Progenitor cell of endocrine pancreas (in vitro differentiated cells): ENCODE measurements around the gene CLDN14. TPM values are rescaled to one million over a fixed set of nuclear protein-coding genes. Genes with fewer than 3 reads are reported as not detected.

ENCODE experiments used
- DNase-seq: peaks from one replicate; pipeline ENCODE4 v3.0.0; 2021; ENCODE audit warnings: low spot score; ENCODE audit not compliant: unreplicated experiment
- H3K27ac Mint-ChIP-seq: 2 replicates; pipeline ENCODE4 v1.8.0; 2021; ENCODE audit warnings: mild to moderate bottlenecking, moderate library complexity, mixed read lengths
- H3K27me3 Mint-ChIP-seq: 2 replicates; pipeline ENCODE4 v1.8.0; 2021; ENCODE audit warnings: mixed read lengths
- H3K36me3 Mint-ChIP-seq: 2 replicates; pipeline ENCODE4 v1.8.0; 2022; ENCODE audit warnings: mixed read lengths; ENCODE audit not compliant: insufficient read depth
- H3K4me1 Mint-ChIP-seq: 2 replicates; pipeline ENCODE4 v1.8.0; 2021; ENCODE audit warnings: low read depth, mixed read lengths
- H3K4me3 Mint-ChIP-seq: 2 replicates; pipeline ENCODE4 v1.8.0; 2021; ENCODE audit warnings: low read depth, mild to moderate bottlenecking, moderate library complexity, mixed read lengths
- H3K9me3 Mint-ChIP-seq: 2 replicates; pipeline ENCODE4 v1.8.0; 2021; ENCODE audit warnings: low read depth, mixed read lengths
- total RNA-seq: library from RNA; stranded (reverse); gene quantifications from 2 replicates; pipeline ENCODE4 v1.2.1, GENCODE V29; 2021
- TF ChIP-seq, protein P1 (sequence below): fragments of 200-600 bp; sonication (generic); IDR thresholded peaks from one replicate; pipeline ENCODE4 v1.5.0; 2021; ENCODE audit warnings: antibody characterized with exemption, mild to moderate bottlenecking; ENCODE audit not compliant: unreplicated experiment

Gene CLDN14
- total RNA-seq, 1 donor from 2014 or later: not detected

GRCh38 chr21:36471254-36471723 is 8.6 kb downstream of the CLDN14 start:
- Mint-ChIP-seq H3K27ac (no peak overlapping the region), H3K4me3 (no peak overlapping the region), H3K27me3 (peaks cover 8% of the 10 kb centered on the region), H3K4me1 (peaks cover 2% of the 10 kb centered on the region), H3K9me3 (peaks cover 4% of the 10 kb centered on the region), H3K36me3 (no peaks in the 10 kb centered on the region)
- TF ChIP-seq, protein P1, sequence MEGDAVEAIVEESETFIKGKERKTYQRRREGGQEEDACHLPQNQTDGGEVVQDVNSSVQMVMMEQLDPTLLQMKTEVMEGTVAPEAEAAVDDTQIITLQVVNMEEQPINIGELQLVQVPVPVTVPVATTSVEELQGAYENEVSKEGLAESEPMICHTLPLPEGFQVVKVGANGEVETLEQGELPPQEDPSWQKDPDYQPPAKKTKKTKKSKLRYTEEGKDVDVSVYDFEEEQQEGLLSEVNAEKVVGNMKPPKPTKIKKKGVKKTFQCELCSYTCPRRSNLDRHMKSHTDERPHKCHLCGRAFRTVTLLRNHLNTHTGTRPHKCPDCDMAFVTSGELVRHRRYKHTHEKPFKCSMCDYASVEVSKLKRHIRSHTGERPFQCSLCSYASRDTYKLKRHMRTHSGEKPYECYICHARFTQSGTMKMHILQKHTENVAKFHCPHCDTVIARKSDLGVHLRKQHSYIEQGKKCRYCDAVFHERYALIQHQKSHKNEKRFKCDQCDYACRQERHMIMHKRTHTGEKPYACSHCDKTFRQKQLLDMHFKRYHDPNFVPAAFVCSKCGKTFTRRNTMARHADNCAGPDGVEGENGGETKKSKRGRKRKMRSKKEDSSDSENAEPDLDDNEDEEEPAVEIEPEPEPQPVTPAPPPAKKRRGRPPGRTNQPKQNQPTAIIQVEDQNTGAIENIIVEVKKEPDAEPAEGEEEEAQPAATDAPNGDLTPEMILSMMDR: no peak
- DNase-seq: no peak

- no peak for DNase-seq
- H3K9me3 Mint-ChIP-seq: peaks cover 4% of the 10 kb centered on the region
- no peak overlapping the region for H3K27ac Mint-ChIP-seq
Observed at GRCh38 chr21:36470294-36470693, 9.6 kb downstream of the CLDN14 start.

DNA sequence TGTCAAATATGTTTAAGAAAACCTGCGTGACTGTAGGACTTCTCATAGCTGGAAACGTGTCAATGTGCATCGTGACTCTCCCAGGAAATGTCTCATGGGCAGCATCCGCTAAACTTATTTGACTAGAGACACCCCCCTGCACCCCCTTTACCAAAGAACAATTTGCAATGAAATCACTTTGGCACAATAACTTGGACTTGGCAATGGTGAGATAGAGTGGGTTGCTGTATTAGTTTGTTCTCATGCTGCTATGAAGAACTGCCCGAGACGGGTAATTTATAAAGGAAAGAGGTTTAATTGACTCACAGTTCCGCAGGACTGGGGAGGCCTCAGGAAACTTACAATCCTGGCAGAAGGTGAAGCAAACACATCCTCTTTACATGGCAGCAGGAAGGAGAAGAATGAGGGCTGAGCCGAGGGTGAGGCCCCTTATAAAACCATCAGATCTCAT is 13.8 kb downstream of the CLDN14 start:
- Mint-ChIP-seq H3K4me1 (peaks cover 5% of the 10 kb centered on the region), H3K27ac (no peak overlapping the region), H3K36me3 (no peaks in the 10 kb centered on the region), H3K9me3 (no peaks in the 10 kb centered on the region), H3K27me3 (peaks cover 8% of the 10 kb centered on the region), H3K4me3 (no peak overlapping the region)
- no peak for DNase-seq
- TF ChIP-seq, protein P1: no peak

More at GRCh38 chr21:36470294-36470693, 9.6 kb downstream of the CLDN14 start:
- Mint-ChIP-seq H3K27me3 (peaks cover 8% of the 10 kb centered on the region), H3K4me1 (peaks cover 3% of the 10 kb centered on the region), H3K4me3 (no peak overlapping the region), H3K36me3 (no peaks in the 10 kb centered on the region)
- TF ChIP-seq, protein P1: no peak

- no peak for DNase-seq
- TF ChIP-seq, protein P1: no peak
- Mint-ChIP-seq H3K9me3 (no peaks in the 10 kb centered on the region), H3K4me1 (peaks cover 3% of the 10 kb centered on the region), H3K27me3 (peaks cover 8% of the 10 kb centered on the region), H3K36me3 (no peaks in the 10 kb centered on the region), H3K27ac (no peak overlapping the region), H3K4me3 (no peak overlapping the region)
Observed at GRCh38 chr21:36465478-36465877, 14.4 kb downstream of the CLDN14 start.

- Mint-ChIP-seq H3K36me3 (no peaks in the 10 kb centered on the region), H3K4me1 (peaks cover 3% of the 10 kb centered on the region), H3K9me3 (no peaks in the 10 kb centered on the region), H3K27me3 (peaks cover 8% of the 10 kb centered on the region), H3K27ac (no peak overlapping the region), H3K4me3 (no peak overlapping the region)
- TF ChIP-seq, protein P1: no peak
- no peak for DNase-seq
Observed at GRCh38 chr21:36464590-36464989, 15.3 kb downstream of the CLDN14 start.
